ENCODE results near the gene LRRC46.

Gene LRRC46, protein sequence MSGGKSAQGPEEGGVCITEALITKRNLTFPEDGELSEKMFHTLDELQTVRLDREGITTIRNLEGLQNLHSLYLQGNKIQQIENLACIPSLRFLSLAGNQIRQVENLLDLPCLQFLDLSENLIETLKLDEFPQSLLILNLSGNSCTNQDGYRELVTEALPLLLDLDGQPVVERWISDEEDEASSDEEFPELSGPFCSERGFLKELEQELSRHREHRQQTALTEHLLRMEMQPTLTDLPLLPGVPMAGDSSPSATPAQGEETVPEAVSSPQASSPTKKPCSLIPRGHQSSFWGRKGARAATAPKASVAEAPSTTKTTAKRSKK

DNA sequence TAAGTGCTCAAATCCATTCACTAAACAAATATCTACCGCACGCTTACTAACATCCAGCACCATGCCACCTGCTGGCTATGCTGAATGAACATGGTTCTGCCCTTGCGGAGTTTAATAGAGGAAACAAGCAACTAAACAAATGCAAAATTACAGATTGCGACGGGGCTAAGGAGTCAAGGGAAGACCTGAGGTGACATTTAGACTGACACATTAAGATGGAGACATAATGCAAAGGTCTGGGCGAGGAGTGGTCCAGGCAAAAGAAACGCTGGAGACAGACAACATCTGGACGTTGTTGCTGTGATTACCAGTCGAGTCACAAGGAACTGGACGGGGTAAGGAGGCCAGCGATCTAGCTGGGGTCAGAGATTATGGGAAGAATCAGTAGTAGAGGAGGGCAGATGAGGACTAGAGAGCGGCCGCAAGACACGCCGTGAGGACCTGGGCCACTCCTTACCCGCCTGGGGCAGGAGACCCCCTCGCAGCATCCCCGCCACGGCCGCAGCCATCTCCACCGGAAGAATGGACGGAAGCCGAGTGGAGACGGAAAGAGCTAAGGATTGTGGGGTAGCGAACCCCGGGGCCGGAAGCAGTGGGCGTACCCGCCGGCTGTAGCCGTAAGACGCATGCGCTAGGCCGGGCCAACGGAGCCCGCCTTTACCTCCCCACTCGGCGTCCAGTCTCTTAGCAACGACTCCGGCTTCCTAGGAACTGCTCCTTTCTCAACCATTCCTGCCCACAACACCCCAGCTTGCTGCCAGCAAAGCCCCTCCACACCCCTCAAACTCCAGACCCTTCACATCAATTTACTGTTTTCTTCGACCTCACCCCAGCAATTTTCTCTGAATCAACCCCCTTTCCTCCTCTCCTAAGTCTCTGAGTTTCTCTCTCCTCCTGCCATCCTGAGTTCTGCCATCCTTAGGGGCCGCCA lies at the start of gene LRRC46, which contains the start of gene MRPL10:
Gene LRRC46, plus strand, starts transcription at position 668 of the 931 bp plus-strand sequence. CDS start 320 bp downstream, outside the sequence.
Gene MRPL10, minus strand, starts transcription at position 539 of the 931 bp plus-strand sequence. Its CDS starts 30 bp downstream, at position 509.
- DNase-seq = peak; percentile 95

DNA sequence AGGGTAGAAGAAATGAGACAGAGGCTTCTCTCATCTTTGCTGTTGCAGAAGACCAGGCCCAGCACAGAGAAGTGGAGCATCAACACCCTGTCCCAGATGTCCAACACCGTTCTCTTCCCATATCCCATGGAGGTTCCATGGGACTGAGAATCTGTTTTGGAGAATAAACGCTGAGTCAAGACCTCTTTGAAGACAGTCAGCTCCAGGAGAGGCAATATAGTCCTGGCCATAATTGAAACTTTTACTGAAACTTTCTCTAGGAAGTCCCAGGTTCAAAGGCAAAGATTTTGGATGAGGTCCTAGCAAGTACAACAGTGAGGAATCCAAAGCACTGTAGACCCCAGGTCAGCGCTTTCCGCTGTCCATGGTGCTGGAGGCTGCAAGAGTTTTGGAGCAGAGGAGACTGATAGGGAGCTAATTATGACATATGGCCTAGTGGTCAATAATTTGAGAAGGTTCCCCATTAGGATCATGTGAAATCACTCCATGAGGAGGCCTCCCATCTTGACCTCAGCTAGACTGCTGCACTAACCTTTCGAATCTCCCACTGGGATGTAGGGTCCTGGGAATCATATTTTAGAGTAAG lies 45.8 kb upstream of the LRRC46 start:
- peak; percentile 50 for DNase-seq

DNA sequence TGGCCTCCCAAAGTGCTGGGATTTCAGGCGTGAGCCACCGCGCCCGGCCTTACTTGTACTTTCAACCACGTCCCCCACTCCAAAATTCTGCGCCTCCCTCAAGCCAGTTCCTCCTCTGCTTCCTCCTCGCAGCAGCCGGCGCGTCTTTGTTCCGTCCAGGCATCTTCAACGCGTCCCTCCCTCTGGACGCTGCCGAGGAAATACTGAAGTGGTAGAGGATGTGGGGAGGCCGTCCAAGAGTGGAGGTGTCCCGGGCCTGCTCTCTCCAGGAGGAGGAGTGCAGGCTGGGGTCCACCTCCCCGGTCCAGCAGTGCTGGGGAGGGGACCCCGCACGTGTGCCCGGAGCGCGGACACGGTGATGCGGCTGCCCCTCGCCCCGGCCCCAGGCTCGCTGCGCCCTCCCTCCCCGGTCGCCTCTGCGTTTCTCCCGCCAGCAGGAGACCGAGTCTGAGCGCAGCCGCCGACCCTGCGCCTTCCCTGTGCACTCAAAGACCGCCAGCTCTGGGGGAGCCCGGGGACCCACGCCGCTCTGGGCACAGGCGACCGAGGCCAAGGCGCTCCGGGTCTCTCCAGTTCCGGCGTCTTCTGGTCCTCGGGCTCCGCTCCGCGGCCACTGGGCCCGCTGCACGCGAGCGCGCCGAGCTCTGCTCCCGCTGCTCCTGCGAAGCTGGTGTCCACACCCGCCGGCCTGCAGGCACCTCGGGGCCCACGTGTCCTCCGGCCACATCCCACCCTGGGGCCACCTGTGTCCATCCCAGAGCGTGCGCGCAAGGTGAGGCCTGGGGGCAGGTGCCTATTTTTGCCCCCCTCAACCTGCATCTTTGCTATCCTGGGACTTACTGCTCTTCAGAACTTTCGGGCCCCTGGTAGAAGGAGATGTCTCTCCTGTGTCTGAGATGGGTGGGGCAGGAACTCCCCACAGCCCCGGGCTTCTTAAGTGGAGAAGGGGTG lies 41.6 kb upstream of the LRRC46 start:
- DNase-seq = peak; percentile 73

DNA sequence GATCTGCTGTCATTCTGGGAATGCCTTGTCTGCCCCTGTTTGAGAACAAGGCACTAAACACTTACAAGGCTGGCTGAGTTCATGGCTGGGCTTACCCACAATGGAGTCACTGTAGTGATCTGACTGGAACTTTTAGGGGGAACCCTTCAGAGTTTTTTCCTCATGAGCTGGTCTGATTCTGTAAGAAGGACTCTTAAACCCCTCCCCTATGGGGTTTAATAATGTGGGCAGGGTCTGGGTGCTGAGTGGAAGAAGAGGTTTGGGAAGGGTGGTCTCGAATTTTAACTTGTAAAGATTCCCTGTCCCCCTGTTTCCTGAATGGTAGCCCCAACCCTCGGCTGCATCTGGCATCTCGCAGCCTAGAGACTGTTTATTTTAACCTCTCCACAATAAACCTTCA lies 40.4 kb upstream of the LRRC46 start:
- no peak for DNase-seq

DNA sequence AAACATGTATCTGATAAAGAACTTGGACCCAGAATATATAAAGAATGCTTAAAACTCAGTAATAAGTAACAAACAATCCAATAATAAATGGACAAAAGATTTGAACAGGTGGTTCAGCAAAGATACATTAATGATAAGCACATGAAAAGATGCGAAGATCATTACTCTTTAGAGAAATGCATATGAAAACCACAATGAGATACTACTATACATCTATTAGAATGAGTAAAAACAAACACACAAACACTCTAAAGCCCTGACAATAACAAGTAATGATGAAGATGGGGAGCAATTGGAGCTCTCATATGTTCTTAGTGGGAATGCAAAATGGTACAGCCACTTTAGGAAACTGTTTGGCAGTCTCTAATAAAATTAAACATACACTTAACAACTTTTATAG lies 39.0 kb upstream of the LRRC46 start:
- no peak for DNase-seq

DNA sequence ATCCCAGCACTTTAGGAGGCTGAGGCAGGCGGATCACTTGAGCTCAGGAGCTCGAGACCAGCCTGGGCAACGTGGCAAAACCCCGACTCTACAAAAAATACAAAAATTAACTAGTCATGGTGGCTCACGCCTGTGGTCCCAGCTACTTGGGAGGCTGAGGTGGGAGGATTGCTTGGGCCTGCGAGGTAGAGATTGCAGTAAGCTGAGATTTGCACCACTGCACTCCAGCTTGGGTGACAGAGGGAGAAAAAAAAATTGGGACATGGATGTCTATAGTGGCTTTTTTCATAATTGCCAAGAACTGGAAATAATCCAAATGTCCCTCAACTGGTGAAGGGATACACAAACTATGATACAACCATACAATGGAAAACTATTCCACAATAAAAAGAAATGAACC lies 38.5 kb upstream of the LRRC46 start:
- DNase-seq = no peak

DNA sequence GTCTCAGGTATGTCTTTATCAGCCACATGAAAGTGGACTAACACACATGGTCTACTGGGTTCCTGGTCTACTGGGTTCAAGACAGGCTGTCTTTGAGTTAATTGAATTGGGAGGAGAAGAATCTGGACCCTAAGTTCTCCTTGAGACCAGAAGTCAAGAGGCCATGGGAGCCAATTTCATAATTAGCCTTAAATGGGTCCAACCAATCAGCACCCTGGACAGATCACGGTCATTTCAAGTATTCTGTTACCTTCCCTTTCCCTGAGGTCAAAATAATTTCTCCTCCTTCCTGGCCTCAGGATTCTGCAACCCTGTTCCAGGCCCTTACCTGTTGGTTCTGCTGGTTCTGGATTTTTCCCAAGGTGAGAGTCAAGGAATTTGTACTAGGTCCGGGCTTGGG lies 33.7 kb upstream of the LRRC46 start:
- DNase-seq = no peak

DNA sequence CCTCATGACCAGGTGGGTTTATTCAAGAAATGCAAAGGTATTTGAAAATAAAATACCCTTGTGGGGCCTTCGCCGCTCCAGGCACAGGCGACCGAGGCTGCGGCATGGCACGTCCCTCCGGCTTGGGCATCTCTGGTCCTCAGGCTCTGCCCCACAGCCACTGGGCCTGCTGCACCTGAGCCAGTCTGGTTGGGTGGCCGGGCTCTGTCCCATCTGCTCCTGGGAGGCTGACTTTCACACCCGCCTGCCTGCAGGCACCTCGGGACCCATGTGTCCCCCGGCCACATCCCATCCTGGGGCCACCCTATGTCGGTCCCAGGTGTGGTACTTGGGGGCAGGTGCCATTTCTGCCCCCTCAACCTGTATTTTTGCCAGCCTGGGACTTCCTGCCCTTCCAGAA lies 30.8 kb upstream of the LRRC46 start:
- no peak for DNase-seq

DNA sequence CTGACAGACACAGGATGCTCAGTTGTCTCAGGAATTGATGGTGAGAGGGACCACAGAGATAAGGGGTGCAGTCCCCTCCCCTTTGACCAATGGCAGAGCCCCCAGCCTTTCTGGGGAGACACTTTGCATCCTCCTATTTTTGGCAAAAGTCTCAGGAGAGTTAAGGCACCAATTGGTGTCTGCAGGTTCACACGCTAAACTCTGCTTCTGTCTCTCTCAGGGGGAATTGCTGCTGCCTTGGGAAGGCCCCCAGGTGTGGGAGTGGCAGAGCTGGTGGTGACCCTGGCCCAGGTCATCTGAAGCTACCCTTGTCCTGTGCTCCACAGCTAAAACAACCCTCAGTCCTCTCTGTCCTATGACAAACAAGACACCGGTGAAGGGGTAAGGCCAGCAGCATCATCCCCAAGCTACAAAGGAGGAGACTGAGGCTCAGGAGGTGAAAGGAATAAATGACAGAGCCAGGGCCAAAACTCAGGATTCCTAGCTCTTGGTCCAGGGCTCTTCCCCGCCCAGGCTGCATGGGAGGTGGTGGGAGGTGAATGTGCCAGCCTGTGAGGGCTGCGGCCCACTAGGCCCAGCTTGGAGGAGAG lies 30.2 kb upstream of the LRRC46 start:
- no peak for DNase-seq

DNA sequence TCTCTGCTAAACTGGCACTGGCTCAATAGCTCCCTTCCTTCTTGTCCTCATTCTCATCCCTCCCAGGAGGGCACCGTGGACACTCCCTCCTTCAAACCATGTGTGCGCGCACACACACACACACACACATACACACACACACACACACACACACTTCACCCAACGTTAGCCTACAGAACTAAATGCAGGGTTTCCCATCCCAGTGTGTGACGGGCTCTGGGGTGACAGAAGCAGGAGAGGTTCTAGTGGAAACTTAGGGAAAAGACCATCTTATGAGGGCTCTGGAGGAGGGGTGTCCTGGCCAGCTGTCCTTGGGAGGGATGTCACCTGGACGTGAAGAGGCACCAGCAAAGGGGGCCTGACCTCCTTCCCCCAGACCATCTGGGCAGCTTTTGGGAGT lies 29.6 kb upstream of the LRRC46 start:
- no peak for DNase-seq

DNA sequence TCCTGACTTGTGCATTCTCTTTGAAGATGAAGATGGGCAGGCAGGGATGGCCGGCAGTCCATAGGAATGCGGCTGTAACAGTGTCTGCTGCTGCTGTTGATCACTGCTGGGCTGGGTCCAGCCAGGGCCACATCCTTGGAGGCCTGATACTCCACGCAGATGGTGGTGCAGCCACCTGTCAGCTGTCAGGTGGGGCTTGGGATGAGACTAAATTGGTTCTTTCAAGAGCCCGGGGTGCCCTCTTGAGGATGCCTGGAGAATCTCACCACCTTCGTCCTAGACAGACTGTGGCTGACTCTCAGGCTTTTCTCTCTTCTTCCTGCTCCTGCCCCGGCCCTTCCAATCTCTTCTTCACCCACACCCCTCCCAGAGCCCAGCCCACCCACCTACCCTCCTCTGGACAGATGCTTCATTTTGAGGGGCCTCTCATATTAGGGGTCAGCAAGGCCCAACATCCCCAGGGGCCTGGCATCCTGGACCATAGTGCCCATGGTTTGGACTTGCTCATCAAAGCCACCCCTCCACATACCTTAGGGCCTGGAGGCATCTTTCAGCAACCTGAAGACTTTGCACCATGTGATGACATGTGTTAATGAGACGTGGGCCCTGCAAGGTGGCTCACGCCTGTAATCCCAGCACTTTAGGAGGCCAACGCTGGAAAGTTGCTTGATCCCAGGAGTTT lies 29.0 kb upstream of the LRRC46 start:
- peak; percentile 74 for DNase-seq

DNA sequence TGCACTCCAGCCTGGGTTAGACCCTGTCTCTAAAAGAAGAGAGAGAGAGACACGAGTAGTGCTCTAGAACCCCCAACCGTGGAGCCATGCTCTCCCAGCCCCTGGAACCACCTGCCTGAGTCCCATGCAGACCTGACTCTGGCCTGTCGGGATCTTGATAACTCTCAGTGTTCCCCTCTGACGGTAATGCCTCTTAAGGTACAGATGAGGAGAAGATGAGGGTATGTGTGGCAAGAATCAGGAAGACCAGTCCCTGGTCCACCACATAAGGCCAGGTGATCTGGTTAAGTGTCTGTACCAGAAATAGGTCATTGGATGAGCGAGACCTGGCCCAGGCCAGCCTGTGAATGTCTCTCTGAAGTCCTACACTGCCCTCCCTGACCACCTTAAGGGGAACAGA lies 28.3 kb upstream of the LRRC46 start:
- no peak for DNase-seq

DNA sequence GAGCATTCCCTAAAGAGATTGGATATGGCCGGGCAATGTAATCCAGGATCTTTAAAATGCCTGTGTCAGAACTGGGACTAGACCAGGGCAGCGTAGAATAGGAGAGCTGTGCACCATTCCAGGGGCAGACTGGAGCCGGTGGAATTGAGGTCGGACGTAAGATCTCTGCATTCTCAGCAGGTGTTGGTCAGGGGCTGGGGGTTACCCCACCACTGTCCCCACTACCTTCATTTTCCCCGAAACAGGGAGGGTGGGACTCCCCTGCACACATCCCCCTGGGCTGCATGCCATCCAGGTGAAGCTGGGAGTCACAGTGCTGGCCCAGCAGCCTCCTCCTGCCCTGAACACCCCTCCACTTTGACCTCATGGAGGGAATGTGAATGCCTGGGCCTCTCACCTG lies 27.7 kb upstream of the LRRC46 start:
- no peak for DNase-seq

DNA sequence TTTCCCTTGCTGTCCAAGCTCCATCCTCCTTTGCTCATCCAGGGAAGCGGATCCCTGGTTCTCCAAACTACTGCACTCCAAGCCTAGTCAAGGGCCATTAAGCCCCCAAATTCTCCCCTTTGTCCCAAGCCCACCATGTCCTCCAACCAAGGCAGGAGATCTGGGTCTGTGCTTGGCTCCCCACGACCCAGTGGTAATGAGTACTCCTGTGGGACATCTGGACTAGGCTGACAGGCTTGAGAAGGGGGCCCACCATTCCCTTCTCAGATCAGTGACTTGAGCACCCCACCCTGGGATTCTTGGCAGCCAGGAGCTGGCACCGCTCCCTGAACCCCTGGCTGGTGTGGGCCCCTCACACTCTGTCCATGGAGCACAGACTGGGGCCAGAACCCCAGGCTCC lies 27.0 kb upstream of the LRRC46 start:
- no peak for DNase-seq

DNA sequence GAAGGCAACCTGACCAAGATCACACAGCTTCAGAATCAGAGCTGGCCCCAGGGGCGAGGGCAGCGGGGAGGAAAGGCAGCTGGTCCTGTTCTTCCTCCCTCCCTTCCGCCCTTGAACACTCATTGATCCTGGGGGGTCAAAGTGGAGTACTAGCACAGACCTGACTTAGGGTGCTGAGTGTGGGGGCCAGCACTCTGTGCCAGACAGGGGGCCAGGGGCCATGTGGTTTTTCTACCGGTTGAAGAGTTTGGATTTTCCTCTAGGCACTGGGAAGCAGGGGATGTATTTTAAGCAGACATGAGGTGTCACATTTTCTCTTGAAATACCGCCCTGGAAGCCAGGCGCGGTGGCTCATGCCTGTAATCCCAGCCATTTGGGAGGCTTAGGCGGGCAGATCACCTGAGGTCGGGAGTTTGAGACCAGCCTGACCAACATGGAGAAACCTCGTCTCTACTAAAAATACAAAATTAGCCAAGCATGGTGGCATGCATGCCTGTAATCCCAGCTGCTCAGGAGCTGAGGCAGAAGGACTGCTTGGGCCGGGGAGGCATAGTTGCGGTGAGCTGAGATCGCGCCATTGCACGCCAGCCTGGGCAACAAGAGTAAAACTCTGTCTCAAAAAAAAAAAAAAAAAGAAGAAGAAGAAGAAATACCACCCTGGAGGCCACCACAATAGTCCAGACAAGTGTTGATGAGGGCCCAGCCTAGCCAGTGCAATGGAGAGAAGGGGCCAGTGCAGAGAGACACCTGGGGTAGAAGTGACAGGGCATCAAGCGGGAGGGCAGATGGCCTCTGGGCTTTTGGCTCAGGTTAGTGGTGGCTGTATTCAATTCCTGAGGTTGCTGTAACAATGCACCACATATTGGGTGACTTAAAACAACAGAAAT lies 25.2 kb upstream of the LRRC46 start:
- DNase-seq = no peak

DNA sequence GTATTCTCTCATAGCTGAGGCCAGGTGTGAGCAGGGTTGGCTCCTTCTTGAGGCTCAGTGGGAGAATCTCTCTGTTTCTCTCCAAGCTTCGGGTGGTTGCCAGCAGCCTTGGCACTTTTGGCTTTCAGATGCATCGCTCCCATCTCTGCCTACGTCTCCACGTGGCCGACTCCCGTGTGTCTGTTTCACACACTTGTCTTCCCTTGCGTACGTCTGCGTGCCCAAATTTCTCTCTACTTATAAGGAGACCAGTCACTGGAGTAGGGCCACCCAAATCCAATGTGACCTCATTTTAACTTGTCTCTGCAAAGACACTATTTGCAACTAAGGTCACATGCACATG lies 24.6 kb upstream of the LRRC46 start:
- no peak for DNase-seq

DNA sequence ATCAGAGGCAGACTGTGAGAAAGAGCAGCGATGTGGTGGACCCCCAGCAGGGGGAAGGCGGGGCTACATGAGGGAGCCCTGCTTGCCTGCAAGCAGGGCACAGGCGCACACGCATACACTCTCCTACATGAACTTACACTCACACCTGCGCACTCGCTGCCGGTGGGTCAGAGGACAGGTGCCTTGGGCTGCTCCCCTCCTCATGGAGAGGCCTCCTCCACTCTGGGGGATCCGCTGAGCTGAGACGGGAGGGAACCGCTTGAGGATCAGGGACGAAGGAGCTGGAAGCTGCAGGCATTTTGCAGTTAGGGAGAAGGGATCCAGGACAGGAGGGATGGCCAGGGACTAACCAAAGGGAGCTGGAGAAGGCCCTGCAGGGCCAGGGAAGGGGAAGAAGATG lies 24.0 kb upstream of the LRRC46 start:
- no peak for DNase-seq

DNA sequence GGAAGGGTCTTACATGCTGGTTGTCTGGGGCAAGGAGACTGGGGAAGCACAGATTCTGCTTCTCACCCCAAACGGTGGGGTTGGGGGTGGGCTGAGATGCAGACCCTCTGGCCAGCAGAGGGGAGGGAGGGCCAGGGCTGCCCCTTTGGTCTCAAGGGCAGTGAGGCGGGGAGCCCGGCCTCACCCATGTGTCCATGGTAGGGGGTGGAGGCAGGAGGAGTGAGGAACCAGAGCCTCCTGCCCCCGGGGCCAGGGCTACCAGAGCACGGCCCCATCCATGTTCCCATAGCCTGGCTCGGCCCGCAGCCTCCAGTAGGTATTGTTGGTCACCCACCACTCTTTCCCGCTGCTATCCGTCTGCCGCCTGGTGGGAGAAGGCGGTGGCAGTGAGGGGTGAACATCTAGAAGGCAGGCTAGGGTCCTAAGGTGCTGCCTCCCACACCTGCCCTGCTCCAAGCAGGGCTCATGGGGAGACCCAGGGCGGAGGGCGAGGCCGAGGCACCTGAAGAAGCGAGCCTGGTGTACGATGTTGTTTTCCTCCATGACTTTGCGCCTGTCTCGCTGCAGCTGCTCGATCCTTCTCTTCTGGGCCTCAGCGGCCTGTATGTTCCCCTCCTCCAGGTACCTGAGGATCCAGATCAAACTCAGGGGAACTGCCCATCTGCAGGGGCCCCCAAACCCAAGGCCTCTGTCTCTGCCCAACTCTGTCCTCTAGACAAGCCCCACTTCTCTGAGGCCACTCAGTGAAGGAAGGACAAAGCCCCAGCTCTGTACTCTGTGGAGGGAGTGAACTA lies 23.2 kb upstream of the LRRC46 start:
- no peak for DNase-seq

DNA sequence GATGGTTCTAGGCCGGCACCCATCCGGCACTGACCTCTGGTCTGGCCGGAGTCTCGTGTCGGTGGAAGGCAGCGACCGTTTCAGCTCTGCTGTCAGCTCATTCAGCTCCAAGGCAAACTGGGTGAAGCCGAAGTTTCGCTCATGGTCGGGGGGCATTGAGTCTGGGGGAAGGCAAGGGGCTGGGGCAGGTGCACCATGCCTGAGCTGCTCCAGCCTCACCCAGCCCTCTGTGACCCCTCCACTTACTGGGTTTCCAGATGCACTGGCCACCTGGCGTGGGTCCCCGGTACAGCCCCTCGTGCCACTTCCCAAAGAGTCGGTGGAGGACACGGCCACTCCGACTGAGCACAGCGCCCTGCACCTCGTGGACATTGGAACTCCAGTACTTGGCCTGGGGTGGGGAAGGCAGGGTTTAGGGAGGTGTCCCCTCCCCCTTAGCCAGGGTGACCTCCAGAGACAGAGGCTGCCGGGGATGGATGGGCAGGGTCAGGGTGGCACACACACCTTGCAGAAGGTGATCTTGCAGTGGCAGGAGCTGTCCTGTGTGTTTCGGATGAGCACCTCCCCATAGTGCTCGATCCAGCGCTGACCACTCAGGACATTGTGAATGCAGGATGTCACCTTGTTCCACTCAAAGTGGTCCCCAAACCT lies 22.5 kb upstream of the LRRC46 start:
- DNase-seq = no peak

Measured in activated CD4-positive, alpha-beta T cell treated with anti-CD3 and anti-CD28 coated beads for 48 hours (primary cell).